Sigmoid colon (tissue), 7 donors: ENCODE measurements around the gene ZBED4. TPM values are rescaled to one million over a fixed set of nuclear protein-coding genes. Genes with fewer than 3 reads are reported as not detected.

Experiments
- DNase-seq: peaks from one replicate; pipeline ENCODE4 v3.0.0-alpha.2; 2019
- H3K27ac ChIP-seq, 4 donors: fragments of 200-600 bp; sonication (generic); one replicate each; pipeline ENCODE4 v1.5.1; 2016 to 2019; ENCODE audit warnings: mild to moderate bottlenecking in 1 of 4
- H3K27me3 ChIP-seq, 3 donors: fragments of 200-600 bp; sonication (generic); one replicate each; pipeline ENCODE4 v1.5.1; 2019; ENCODE audit warnings: mild to moderate bottlenecking in 1 of 3
- H3K36me3 ChIP-seq, 4 donors: fragments of 200-600 bp; sonication (generic); one replicate each; pipeline ENCODE4 v1.5.1; 2016 to 2019
- H3K4me1 ChIP-seq, 4 donors: fragments of 200-600 bp; sonication (generic); one replicate each; pipeline ENCODE4 v1.5.1; 2017 to 2019
- H3K4me3 ChIP-seq, 4 donors: fragments of 200-600 bp; sonication (generic); one replicate each; pipeline ENCODE4 v1.5.1; 2017 to 2019; ENCODE audit warnings: mild to moderate bottlenecking in 2 of 4, moderate library complexity in 1 of 4
- H3K9me3 ChIP-seq, 4 donors: fragments of 200-600 bp in 3 of 4; sonication (generic) in 3 of 4; one replicate each; pipeline versions ENCODE4 v1.5.1 to v1.6.1; 2013 to 2019
- EP300 ChIP-seq, 4 donors: sonication (generic); formaldehyde crosslinking; IDR thresholded peaks; one replicate each; pipeline ENCODE4 v1.6.1; 2017; ENCODE audit warnings: antibody characterized with exemption in 4 of 4
- POLR2A ChIP-seq, 2 donors: fragments of 450-650 bp; IDR thresholded peaks; one replicate each; pipeline ENCODE4 v1.6.1; 2016; ENCODE audit warnings: antibody characterized with exemption in 2 of 2, mild to moderate bottlenecking in 2 of 2, moderate library complexity in 2 of 2
- POLR2AphosphoS5 ChIP-seq, 4 donors: sonication (generic); formaldehyde crosslinking; IDR thresholded peaks; one replicate each; pipeline ENCODE4 v1.6.1; 2017; ENCODE audit warnings: antibody characterized with exemption in 4 of 4
- WGBS, 2 donors: extraction: QIAGEN DNeasy Blood & Tissue Kit; methylation state at CpG; one replicate each; pipeline ENCODE4 v1.1.7; 2013; 5-methylcytosine and 5-hydroxymethylcytosine counted together
- intact Hi-C: fragments of 100-400 bp; cut with DNase I; formaldehyde crosslinking; loops from one replicate; pipeline ENCODE4 v1.15.1; 2023
- polyA plus RNA-seq, 3 donors: library from polyadenylated mRNA; stranded (reverse); fragments of 200-250 nt; gene quantifications; one replicate each; pipeline ENCODE4 v1.2.3, GENCODE V29; 2013
- total RNA-seq, 4 donors: library from RNA; depleted of rRNA; stranded (reverse); fragments of >200 nt; gene quantifications; one replicate each; pipeline ENCODE4 v1.1.0, GENCODE V29; 2016
- TF ChIP-seq, protein P1 (sequence below), 4 experiments: fragments of 450-650 bp in 3 of 4; fragments of 200-600 bp in 1 of 4; IDR thresholded peaks; one replicate each; pipeline ENCODE4 v1.5.1; 2016 to 2019; ENCODE audit warnings: antibody characterized with exemption in 4 of 4, mild to moderate bottlenecking in 3 of 4, moderate library complexity in 2 of 4
- donor health status: healthy with polysubstance abuse.
- donor health status: Bipolar disorder and iron deficiency.
- donor health status: healthy.

ZBED4 gene
- total and polyA plus RNA-seq, 7 donors, result 2.4 to 10.5 (median 4.6) TPM

DNA sequence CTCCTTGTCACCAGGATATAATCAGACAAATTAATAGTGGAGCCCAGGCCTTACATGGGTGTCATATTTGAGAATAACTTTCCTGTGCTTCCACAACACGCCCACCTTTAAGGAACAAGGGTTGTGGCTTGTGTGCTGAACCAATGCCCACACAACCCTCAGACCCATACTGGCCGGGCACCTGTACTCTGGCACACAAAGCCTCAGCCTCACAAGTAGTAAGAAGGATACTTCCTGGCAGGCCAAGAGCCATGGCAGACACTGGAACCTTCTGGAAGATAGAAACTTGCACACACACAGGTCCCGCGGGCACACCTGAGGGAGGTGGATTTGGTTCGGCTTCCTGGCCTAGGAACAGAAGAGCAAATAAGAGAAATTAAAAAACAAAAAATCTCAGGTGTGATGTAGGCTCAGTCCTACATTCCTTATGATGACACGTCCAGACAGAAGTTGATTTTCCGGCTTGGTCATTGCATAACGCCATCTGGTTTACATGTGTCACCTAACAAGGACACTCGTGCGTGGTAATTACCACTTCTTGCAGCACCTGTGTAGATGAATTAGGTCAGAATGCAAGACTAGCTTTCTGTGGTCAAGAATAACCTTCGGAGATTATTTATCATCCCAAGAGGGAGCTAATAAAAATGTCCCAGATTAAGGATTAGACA is 20.2 kb upstream of the ZBED4 start:
- intact Hi-C loops, result no loop called here
- Histone ChIP-seq H3K36me3 (no peaks in the 10 kb centered on the region), H3K27me3 (no peaks in the 10 kb centered on the region), H3K4me3 (no peak overlapping the region), H3K27ac (no peak overlapping the region), H3K9me3 (no peaks in the 10 kb centered on the region), H3K4me1 (peaks cover 0 to 3% (median under 1%) of the 10 kb centered on the region in 4 donors)
- no peak for DNase-seq
- 54 to 81% methylated on average over 11 of the region's 11 CpGs for WGBS, 2 donors
- TF ChIP-seq EP300 (IDR thresholded peaks at IDR 0.05), result no peak
- TF ChIP-seq, protein P1, sequence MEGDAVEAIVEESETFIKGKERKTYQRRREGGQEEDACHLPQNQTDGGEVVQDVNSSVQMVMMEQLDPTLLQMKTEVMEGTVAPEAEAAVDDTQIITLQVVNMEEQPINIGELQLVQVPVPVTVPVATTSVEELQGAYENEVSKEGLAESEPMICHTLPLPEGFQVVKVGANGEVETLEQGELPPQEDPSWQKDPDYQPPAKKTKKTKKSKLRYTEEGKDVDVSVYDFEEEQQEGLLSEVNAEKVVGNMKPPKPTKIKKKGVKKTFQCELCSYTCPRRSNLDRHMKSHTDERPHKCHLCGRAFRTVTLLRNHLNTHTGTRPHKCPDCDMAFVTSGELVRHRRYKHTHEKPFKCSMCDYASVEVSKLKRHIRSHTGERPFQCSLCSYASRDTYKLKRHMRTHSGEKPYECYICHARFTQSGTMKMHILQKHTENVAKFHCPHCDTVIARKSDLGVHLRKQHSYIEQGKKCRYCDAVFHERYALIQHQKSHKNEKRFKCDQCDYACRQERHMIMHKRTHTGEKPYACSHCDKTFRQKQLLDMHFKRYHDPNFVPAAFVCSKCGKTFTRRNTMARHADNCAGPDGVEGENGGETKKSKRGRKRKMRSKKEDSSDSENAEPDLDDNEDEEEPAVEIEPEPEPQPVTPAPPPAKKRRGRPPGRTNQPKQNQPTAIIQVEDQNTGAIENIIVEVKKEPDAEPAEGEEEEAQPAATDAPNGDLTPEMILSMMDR (IDR thresholded peaks at IDR 0.05), result no peak
- TF ChIP-seq POLR2A (IDR thresholded peaks at IDR 0.05), result no peak
- TF ChIP-seq POLR2AphosphoS5 (IDR thresholded peaks at IDR 0.05), result no peak

- Histone ChIP-seq H3K27ac (peak overlapping the region in 1 of 4 donors; percentile 72), H3K4me1 (no peaks in the 10 kb centered on the region), H3K4me3 (no peak overlapping the region), H3K9me3 (no peaks in the 10 kb centered on the region), H3K27me3 (no peaks in the 10 kb centered on the region), H3K36me3 (no peaks in the 10 kb centered on the region)
- WGBS, 2 donors, result 53 to 86% methylated on average over 29 of the region's 29 CpGs
- no peak for DNase-seq
- intact Hi-C loops, result no loop called here
- TF ChIP-seq, protein P1 (IDR thresholded peaks at IDR 0.05), result no peak
- TF ChIP-seq POLR2AphosphoS5 (IDR thresholded peaks at IDR 0.05) (no peak), POLR2A (IDR thresholded peaks at IDR 0.05) (no peak), EP300 (IDR thresholded peaks at IDR 0.05) (no peak)
Observed at GRCh38 chr22:49838771-49839717, 14.6 kb upstream of the ZBED4 start.

DNA sequence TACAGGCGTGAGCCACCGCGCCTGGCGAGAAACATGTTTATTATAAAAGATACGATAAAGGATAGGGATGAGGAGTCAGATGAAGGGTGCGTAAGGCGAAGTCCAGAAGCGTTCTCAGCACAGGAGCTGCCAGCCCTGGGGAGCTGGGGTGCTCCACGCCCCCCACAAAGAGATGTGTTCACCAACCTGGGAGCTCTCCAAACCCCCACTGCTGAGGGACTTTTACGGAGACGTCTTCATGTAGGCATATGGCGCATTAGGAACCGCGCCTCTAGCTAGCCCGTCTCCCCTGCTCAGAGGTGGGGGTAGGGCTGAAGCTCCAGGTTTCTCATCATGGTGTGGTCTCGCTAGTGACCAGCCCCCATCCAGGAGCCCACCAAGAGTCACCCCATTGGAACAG is 8.4 kb upstream of the ZBED4 start:
- no peak for DNase-seq
- Histone ChIP-seq H3K4me1 (peaks cover 0 to 25% (median 23%) of the 10 kb centered on the region in 4 donors), H3K4me3 (no peak overlapping the region), H3K9me3 (no peaks in the 10 kb centered on the region), H3K27ac (no peak overlapping the region), H3K27me3 (peaks cover 14 to 33% (median 24%) of the 10 kb centered on the region in 3 donors), H3K36me3 (no peaks in the 10 kb centered on the region)
- TF ChIP-seq POLR2AphosphoS5 (IDR thresholded peaks at IDR 0.05) (no peak), POLR2A (IDR thresholded peaks at IDR 0.05) (no peak), EP300 (IDR thresholded peaks at IDR 0.05) (no peak)
- TF ChIP-seq, protein P1 (IDR thresholded peaks at IDR 0.05), result no peak
- intact Hi-C loops, result no loop called here
- WGBS, 2 donors, result 83 to 86% methylated on average over 16 of the region's 16 CpGs

- intact Hi-C loops, result no loop called here
- Histone ChIP-seq H3K36me3 (no peaks in the 10 kb centered on the region), H3K27ac (no peak overlapping the region), H3K27me3 (peaks cover 16 to 39% (median 26%) of the 10 kb centered on the region in 3 donors), H3K9me3 (no peaks in the 10 kb centered on the region), H3K4me1 (peaks cover 0 to 25% (median 23%) of the 10 kb centered on the region in 4 donors), H3K4me3 (no peak overlapping the region)
- TF ChIP-seq, protein P1 (IDR thresholded peaks at IDR 0.05), result no peak
- TF ChIP-seq EP300 (IDR thresholded peaks at IDR 0.05) (no peak), POLR2AphosphoS5 (IDR thresholded peaks at IDR 0.05) (no peak), POLR2A (IDR thresholded peaks at IDR 0.05) (no peak)
- no peak for DNase-seq
- 77 to 82% methylated on average over 19 of the region's 19 CpGs for WGBS, 2 donors
Observed at GRCh38 chr22:49845666-49846459, 7.8 kb upstream of the ZBED4 start.
